Measurements from ENCODE around the gene CHAF1B.
A peak's percentile ranks its signal among the peaks of the same experiment; 100 is the strongest.
"Not testable (repeated sequence)": the region's sequence is repeated elsewhere in the genome, so short reads cannot be mapped to it uniquely, and the experiment has no call there.

The CHAF1B gene

GRCh38 chr21:36385233-36386030, at the start of gene CHAF1B:
TSS of gene CHAF1B (plus strand) at chr21:36385392. CDS start at chr21:36386137, 745 bp downstream.
- DNase-seq, result peak; percentile 78

- DNase-seq, result no peak
Observed at GRCh38 chr21:36337099-36337509, 48.1 kb upstream of the CHAF1B start.

- no peak for DNase-seq
Observed at GRCh38 chr21:36338975-36339374, 46.2 kb upstream of the CHAF1B start.

GRCh38 chr21:36342581-36342980, 42.6 kb upstream of the CHAF1B start:
- not testable (repeated sequence) for DNase-seq

- DNase-seq, result no peak
Observed at GRCh38 chr21:36344931-36345330, 40.3 kb upstream of the CHAF1B start.

GRCh38 chr21:36347278-36347961, 37.8 kb upstream of the CHAF1B start:
- no peak for DNase-seq

GRCh38 chr21:36347962-36348328, 37.2 kb upstream of the CHAF1B start:
- DNase-seq, result no peak

- no peak for DNase-seq
Observed at GRCh38 chr21:36349315-36349714, 35.9 kb upstream of the CHAF1B start.

- no peak for DNase-seq
Observed at GRCh38 chr21:36350282-36350910, 34.8 kb upstream of the CHAF1B start.

GRCh38 chr21:36354918-36355680, 30.1 kb upstream of the CHAF1B start:
- no peak for DNase-seq

- no peak for DNase-seq
Observed at GRCh38 chr21:36355868-36356267, 29.3 kb upstream of the CHAF1B start.

GRCh38 chr21:36359185-36359584, 26.0 kb upstream of the CHAF1B start:
- no peak for DNase-seq

GRCh38 chr21:36369064-36369685, 16.0 kb upstream of the CHAF1B start:
- DNase-seq, result no peak

- DNase-seq, result no peak
Observed at GRCh38 chr21:36375994-36376393, 9.2 kb upstream of the CHAF1B start.

GRCh38 chr21:36377391-36377842, 7.8 kb upstream of the CHAF1B start:
- no peak for DNase-seq

- no peak for DNase-seq
Observed at GRCh38 chr21:36379251-36379650, 5.9 kb upstream of the CHAF1B start.

GRCh38 chr21:36381841-36382589, 3.2 kb upstream of the CHAF1B start:
- DNase-seq, result no peak

- not testable (repeated sequence) for DNase-seq
Observed at GRCh38 chr21:36382722-36383121, 2.5 kb upstream of the CHAF1B start.

GRCh38 chr21:36384885-36385232, 333 bp upstream of the CHAF1B start:
- no peak for DNase-seq

- no peak for DNase-seq
Observed at GRCh38 chr21:36386031-36386642, 945 bp downstream of the CHAF1B start.

- DNase-seq, result no peak
Observed at GRCh38 chr21:36388096-36388495, 2.9 kb downstream of the CHAF1B start.
